HepG2 (cell line): ENCODE measurements around the gene ARHGAP31. TPM values are rescaled to one million over a fixed set of nuclear protein-coding genes. Genes with fewer than 3 reads are reported as not detected.

Experiments used
- ATAC-seq: fragments of 200-7000 bp; cut with Tn5 transposase; 3 replicates; pipeline ENCODE4 v1.9.1; 2020; ENCODE audit warnings: mild to moderate bottlenecking, moderate library complexity
- BruUV-seq: library from RNA; stranded (reverse); fragments of 400-500 nt; replicated peaks from 2 replicates; lab custom pipeline; 2021; lab: Mats Ljungman, UMichigan
- CTCF ChIA-PET: fragments of 300-600 bp; formaldehyde crosslinking; extraction: SDS; loops from one replicate; lab custom pipeline; 2021; ENCODE audit warnings: low total read pairs, inconsistent platforms, low intra/inter-chr PET ratio; lab: Yijun Ruan, JAX
- POLR2A ChIA-PET: fragments of 350-600 bp; sonication (Branson Sonifier 250); formaldehyde crosslinking; loops from one replicate; lab custom pipeline; 2020; ENCODE audit warnings: antibody characterized with exemption, inconsistent platforms; lab: Yijun Ruan, JAX
- DNase-seq: peaks from one replicate; pipeline ENCODE4 v3.0.0-alpha.2; 2015; ENCODE audit warnings: low spot score
- FAIRE-seq: peaks from 3 replicates; lab custom pipeline; 2011; peaks lifted over from hg19 to GRCh38; lab: Jason Lieb, UNC
- H2AFZ ChIP-seq: one replicate; pipeline ENCODE4 v1.6.1; 2011; ENCODE audit warnings: low read length, inconsistent platforms
- H3K27ac ChIP-seq: fragments of 300-600 bp; 3 replicates; pipeline ENCODE4 v1.8.0; 2011; ENCODE audit warnings: mixed run types, mild to moderate bottlenecking, mixed read lengths, low read length, inconsistent platforms; ENCODE audit not compliant: insufficient read depth; ENCODE audit errors: extremely low read length
- H3K27me3 ChIP-seq, 2 experiments: fragments of 200-600 bp in 1 of 2; 2 replicates in 1 of 2; 3 replicates in 1 of 2; pipeline versions ENCODE4 v1.6.0 to v1.8.0; 2011; ENCODE audit warnings: low read length in 2 of 2, mild to moderate bottlenecking in 2 of 2, moderate library complexity in 2 of 2, inconsistent platforms in 1 of 2; ENCODE audit not compliant: insufficient read depth in 2 of 2, control insufficient read depth in 1 of 2
- H3K36me3 ChIP-seq, 2 experiments: fragments of 200-600 bp in 1 of 2; replicated peaks in 1 of 2; 2 replicates in 1 of 2; 3 replicates in 1 of 2; pipeline versions ENCODE4 v1.5.1 to v1.8.0; 2011; ENCODE audit warnings: low read length in 2 of 2, inconsistent platforms in 1 of 2; ENCODE audit not compliant: insufficient read depth in 2 of 2, control insufficient read depth in 1 of 2
- H3K4me1 ChIP-seq: 2 replicates; pipeline ENCODE4 v1.5.1; 2012; ENCODE audit warnings: low read length, inconsistent platforms; ENCODE audit not compliant: insufficient read depth
- H3K4me2 ChIP-seq: 2 replicates; pipeline ENCODE4 v1.6.0; 2011; ENCODE audit warnings: low read depth, low read length, inconsistent platforms
- H3K4me3 ChIP-seq, 3 experiments: fragments of 200-600 bp in 1 of 3; sonication (generic), shearing (Covaris generic) in 1 of 3; replicated peaks in 1 of 3; 2 replicates each; pipeline ENCODE4 v1.5.1; 2011 to 2016; ENCODE audit warnings: low read length in 3 of 3, inconsistent platforms in 2 of 3, low read depth in 2 of 3, mild to moderate bottlenecking in 2 of 3, control low read depth in 1 of 3, mixed read lengths in 1 of 3; ENCODE audit not compliant: insufficient read depth in 1 of 3
- H3K79me2 ChIP-seq: one replicate; pipeline ENCODE4 v1.6.1; 2011; ENCODE audit warnings: low read length, inconsistent platforms; ENCODE audit not compliant: insufficient read depth
- H3K9ac ChIP-seq: 2 replicates; pipeline ENCODE4 v1.6.0; 2011; ENCODE audit warnings: mild to moderate bottlenecking, low read depth, low read length, inconsistent platforms; ENCODE audit not compliant: insufficient read depth
- H3K9me3 ChIP-seq: 2 replicates; pipeline ENCODE4 v1.5.1; 2012; ENCODE audit warnings: mild to moderate bottlenecking, low read length
- H4K20me1 ChIP-seq: 2 replicates; pipeline ENCODE4 v1.6.0; 2011; ENCODE audit warnings: inconsistent platforms, mild to moderate bottlenecking, low read length, moderate library complexity; ENCODE audit not compliant: insufficient read depth
- CREB3 ChIP-seq: sonication (generic); formaldehyde crosslinking; IDR thresholded peaks from 2 replicates; pipeline ENCODE4 v1.5.0; 2020; ENCODE audit warnings: missing genetic modification reagents
- HNRNPK ChIP-seq: fragments of 200-400 bp; formaldehyde crosslinking; IDR thresholded peaks from 2 replicates; pipeline ENCODE4 v1.6.1; 2018; ENCODE audit warnings: low read length, low read depth, moderate library complexity, mild to moderate bottlenecking; ENCODE audit not compliant: poor library complexity, severe bottlenecking
- HOMEZ ChIP-seq: IDR thresholded peaks from 2 replicates; pipeline ENCODE4 v1.6.1; 2016; ENCODE audit warnings: low read depth
- PHF8 ChIP-seq: sonication (generic); formaldehyde crosslinking; IDR thresholded peaks from 2 replicates; pipeline ENCODE4 v1.5.0; 2020; ENCODE audit warnings: missing genetic modification reagents
- REXO4 ChIP-seq: sonication (generic); formaldehyde crosslinking; IDR thresholded peaks from 2 replicates; pipeline ENCODE4 v1.8.0; 2022; ENCODE audit warnings: missing genetic modification reagents, mild to moderate bottlenecking, borderline replicate concordance
- ZBTB40 ChIP-seq, 2 experiments: fragments of 450-650 bp in 1 of 2; sonication (generic) in 1 of 2; formaldehyde crosslinking in 1 of 2; IDR thresholded peaks; 2 replicates each; pipeline versions ENCODE4 v1.6.1 to v1.8.0; 2016 to 2022; ENCODE audit warnings: antibody characterized with exemption in 1 of 2, mild to moderate bottlenecking in 1 of 2, missing genetic modification reagents in 1 of 2
- ZFX ChIP-seq: sonication (generic); formaldehyde crosslinking; IDR thresholded peaks from 2 replicates; pipeline ENCODE4 v1.4.0; 2020; ENCODE audit warnings: mild to moderate bottlenecking, low read depth, missing genetic modification reagents, moderate library complexity
- WGBS: methylation state at CpG from one replicate; pipeline ENCODE4 v1.1.6; 2017; ENCODE audit warnings: low lambda C conversion rate; 5-methylcytosine and 5-hydroxymethylcytosine counted together
- in situ Hi-C: cut with HindIII; loops from 2 replicates; pipeline ENCODE4 v1.10.0; 2017; ENCODE audit warnings: low pct_unique_long_range_greater_than_20kb; ENCODE audit not compliant: extremely low pct_ligation_motif_present
- intact Hi-C: fragments of 100-400 bp; cut with micrococcal nuclease; formaldehyde crosslinking; loops from one replicate; pipeline ENCODE4 v1.10.0; 2022; ENCODE audit not compliant: unreplicated experiment
- polyA plus RNA-seq, 8 experiments: library from polyadenylated mRNA; depleted of rRNA in 3 of 8; stranded (reverse) in 7 of 8; unstranded in 1 of 8; fragments of >200 nt; fragmentation: Illumina TruSeq in 4 of 8; extraction: Trizol in 4 of 8; gene quantifications; 2 replicates each; pipeline versions ENCODE4 v1.2.1 to v1.2.3, GENCODE V29; 2011 to 2016; ENCODE audit warnings: low read depth in 4 of 8, missing spikeins in 1 of 8, mixed read lengths in 1 of 8; ENCODE audit not compliant: insufficient read depth in 1 of 8
- total RNA-seq, 5 experiments: library from RNA; depleted of rRNA; stranded (reverse); fragments of >200 nt; fragmentation: Illumina TruSeq; extraction: Trizol; gene quantifications; 2 replicates each; pipeline ENCODE4 v1.2.3, GENCODE V29; 2016; ENCODE audit warnings: low read depth in 1 of 5

ARHGAP31 gene
- total and polyA plus RNA-seq, 2 of the 13 experiments (the other 11 are each of a cell fraction or from before 2014, with no cell fraction given) = not detected

GRCh38 chr3:119318876-119319275, 24.7 kb downstream of the ARHGAP31 start (continued):
- TF ChIP-seq ZBTB40 (IDR thresholded peaks at IDR 0.05) = no peak
- no peak for TF ChIP-seq ZBTB40 (CRISPR knock-in tag; IDR thresholded peaks at IDR 0.05)

GRCh38 chr3:119319311-119319710, 25.1 kb downstream of the ARHGAP31 start:
- H3K79me2 ChIP-seq = no peaks in the 10 kb centered on the region
- WGBS = 77% methylated on average over 4 of the region's 4 CpGs
- CTCF ChIA-PET = no interaction called here
- no peak overlapping the region for H3K27ac ChIP-seq
- FAIRE-seq (no peak), DNase-seq (no peak), ATAC-seq (no peak)
- H3K4me3 ChIP-seq = no peak overlapping the region
- no peak overlapping the region for H2AFZ ChIP-seq
- H3K9me3 ChIP-seq = no peaks in the 10 kb centered on the region
- BruUV-seq = no TSS peak
- no peak overlapping the region for H3K9ac ChIP-seq
- TF ChIP-seq HOMEZ (CRISPR knock-in tag) = no peak
- no peak for TF ChIP-seq HNRNPK
- no peak for TF ChIP-seq REXO4 (CRISPR knock-in tag)
- no peak for TF ChIP-seq CREB3 (CRISPR knock-in tag)
- TF ChIP-seq PHF8 (CRISPR knock-in tag) = no peak
- TF ChIP-seq ZFX = no peak
- POLR2A ChIA-PET = no interaction called here
- intact Hi-C loops (no loop called here), in situ Hi-C loops (no loop called here)
- no peak overlapping the region for H3K4me2 ChIP-seq
- peaks cover 0 to 10% of the 10 kb centered on the region in 2 experiments; a peak in 3 of 5 replicates for H3K27me3 ChIP-seq
- H3K36me3 ChIP-seq = no peaks in the 10 kb centered on the region
- no peaks in the 10 kb centered on the region for H4K20me1 ChIP-seq
- peaks cover 13% of the 10 kb centered on the region for H3K4me1 ChIP-seq
